GM18519 (cell line): ENCODE measurements around the gene INHBB.

ENCODE experiments used
- ATAC-seq: cut with Tn5 transposase; IDR thresholded peaks from one replicate; pipeline ENCODE4 v1.9.1; 2021; ENCODE audit warnings: mild to moderate bottlenecking, moderate library complexity; ENCODE audit not compliant: unreplicated experiment, low FRiP score

INHBB gene

DNA sequence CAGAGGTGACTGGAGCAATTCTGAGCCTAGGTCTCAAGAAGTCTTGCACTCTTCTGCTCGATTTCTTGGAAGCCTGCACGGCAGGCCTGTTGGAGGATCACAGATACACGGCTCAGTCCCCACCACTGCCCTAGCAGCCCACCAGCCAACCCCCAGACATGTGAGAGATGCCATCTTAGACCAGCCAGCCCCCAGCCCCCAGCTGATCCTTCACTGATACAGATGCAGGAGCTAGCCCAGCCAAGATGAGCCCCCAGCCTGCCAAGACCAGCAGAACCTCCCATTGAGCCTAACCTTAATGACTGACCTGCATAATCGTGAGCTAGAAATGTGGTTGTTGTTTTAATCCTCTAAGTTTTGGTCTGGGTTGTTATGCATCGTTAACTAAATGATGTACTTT, 47.5 kb downstream of the INHBB start:
- ATAC-seq, result no peak

GRCh38 chr2:120394764-120395163, 48.8 kb downstream of the INHBB start:
- ATAC-seq, result no peak

DNA sequence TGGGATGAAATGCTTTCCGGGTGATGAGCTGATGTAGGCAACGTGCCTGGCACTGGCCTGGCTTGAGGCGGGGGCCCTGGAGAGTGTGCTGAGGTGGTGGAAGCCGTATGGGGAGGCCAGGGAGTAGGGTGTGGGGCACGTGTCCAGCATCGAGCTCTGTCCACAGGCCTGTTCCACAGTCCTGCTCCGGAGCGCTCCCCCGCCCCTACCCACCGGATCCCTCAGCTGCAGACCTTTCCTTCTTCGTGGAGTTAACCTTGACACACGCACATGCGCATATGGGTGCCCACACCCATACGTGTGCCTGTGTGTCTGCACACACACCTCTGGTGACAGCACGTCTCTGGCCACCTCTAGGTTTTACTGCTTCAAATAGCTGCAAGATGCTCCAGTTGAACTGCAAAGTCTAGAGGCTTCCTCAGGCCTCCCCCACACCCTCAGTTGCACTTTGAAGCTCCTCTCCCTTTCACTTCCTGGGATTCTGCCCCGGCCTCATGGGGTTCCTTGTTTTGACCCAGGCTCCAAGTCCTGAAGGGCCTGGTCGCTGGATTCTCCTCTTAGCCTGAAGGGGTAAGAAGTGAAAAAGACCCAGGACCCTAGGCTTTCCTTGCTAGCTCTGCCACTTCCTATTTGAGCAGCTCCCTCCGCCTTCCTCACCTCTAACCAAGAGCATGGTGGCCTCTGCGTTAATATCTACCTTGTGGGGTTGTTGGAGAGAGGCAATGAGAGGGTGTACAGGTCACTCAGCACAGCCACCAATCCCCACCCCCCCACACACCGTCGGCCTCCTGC, 49.5 kb downstream of the INHBB start:
- ATAC-seq, result no peak

DNA sequence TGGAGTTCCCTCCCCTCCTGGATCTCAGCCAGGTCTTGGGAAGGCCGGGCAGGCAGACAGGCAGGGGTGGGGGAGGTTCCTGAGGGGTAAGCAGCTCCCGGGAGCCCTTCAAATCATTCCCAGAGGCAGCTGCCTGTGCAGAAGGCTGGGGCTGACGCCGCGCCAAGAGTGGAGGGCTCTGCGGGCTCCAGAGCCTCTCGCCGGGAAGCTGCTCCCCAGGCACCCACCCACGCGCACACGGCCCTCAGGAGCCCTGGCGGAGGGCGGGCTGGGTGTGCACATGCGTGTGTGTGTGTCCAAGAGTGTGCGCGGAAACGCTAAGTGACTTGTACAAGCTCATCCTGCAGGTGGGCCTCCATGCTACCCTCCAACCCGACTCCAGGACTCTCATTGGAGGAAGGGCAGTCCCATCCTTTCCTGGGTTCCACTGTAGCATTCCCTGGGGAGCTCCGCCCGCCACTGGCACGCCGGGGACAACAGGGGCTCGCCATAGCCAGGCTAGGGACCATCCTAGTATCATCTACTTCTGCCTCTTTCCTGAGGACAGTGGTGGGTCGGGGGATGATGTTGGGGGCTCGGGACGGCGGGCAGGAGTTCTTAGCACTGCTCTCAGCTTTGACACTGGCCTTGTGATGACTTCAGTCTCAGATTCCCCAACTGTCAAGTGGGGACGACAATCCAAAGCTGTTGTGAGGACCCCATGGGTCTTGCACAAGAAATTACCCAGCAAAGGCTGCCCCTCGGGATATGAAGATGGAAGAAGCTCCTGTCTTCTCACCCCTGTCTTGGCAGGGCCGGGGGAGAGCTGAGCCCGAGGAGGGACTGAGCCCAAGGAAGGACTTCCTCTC, 50.3 kb downstream of the INHBB start:
- ATAC-seq, result no peak

DNA sequence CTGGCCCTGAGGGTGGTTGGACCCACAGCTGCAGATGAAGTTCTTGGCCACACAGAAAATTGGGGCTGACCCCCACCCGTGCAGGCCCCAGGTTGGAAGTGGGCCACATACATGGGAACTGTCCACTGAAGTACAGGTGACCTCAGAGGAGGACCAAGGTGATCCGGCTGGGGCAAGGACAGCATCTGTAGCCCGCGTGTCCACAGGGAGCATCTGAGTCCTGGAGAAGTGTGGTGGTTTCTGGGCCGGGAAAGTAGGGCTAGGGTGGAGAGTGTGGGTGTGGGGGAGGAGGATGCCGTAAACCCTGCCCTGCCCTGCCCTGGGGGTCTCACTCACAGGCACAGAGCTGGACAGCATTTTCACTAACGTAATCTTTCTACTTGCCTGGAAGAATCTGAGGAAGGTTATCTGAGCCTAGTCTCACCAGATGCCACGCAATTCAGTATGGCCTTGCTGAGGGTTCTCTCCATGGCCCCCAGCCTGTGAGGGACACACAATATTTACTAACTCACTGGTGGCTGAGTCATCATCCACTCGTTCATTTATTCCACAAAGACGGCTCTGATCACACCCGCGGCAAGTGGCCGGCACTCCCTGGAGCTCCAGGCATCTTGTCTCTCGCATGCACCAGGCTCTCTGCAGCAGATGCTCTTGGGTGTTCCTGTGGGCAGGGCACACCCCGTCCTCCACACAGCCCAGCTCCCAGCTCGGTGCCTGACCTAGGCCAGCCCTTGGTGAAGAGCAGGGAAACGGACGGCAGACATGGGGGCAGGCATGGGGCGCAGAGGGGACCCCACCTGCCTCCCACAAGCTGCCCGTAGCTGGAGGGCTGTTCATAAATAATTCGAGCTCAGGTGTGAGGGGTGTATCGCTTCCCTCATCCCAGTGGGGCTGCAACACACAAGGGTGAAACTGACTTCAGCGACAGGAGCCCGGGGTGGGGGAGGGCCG, 51.2 kb downstream of the INHBB start:
- ATAC-seq, result no peak

DNA sequence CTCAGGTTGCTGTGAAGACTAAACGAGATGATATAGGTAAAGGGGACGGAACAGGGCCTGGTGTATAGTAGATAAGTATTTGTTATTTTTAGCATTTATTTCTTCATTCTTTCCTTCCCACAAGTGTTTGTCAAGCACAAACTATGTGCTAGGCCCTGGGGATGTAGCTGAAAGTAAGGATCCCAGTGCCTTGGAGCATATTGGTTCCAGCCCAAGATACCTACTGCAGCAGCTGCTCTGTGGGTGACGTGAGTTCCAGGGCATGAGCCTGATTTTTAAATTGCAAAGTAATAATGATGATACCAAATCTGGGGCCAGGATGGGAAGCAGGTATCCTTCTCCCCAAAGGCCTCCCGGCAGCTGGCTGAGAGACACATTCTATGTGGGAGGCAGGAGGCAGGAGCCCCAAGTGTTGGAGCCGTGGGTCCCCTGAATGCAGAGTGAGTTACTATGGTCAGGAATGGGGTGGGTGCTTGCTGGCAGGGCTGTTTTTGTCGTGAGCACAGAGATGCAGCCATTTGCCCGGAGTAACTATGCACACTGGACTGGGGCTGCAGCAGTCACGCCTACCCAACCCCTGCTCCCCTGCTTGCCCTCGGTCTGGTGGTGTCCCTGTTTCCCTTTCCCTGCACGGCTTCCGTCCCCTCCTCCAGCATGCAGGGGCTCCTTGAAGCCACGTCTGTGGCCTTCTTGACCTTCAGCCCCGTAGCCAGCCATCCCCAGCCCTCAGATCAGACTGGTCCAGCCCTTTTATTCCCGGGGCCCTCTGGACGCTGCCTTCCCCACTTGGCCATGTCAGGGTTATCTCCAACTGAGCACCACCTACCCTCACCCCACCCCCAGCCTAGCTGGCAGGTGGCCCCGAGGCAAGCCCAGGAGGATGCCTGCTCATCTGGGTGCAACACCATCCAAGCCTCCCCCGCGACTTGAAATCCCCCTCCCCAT, 52.4 kb downstream of the INHBB start:
- ATAC-seq, result no peak

- no peak for ATAC-seq
These were observed 53.3 kb downstream of the INHBB start for GRCh38 chr2:120398996-120399888.

- no peak for ATAC-seq
These were observed 53.9 kb downstream of the INHBB start for GRCh38 chr2:120399889-120400240.

DNA sequence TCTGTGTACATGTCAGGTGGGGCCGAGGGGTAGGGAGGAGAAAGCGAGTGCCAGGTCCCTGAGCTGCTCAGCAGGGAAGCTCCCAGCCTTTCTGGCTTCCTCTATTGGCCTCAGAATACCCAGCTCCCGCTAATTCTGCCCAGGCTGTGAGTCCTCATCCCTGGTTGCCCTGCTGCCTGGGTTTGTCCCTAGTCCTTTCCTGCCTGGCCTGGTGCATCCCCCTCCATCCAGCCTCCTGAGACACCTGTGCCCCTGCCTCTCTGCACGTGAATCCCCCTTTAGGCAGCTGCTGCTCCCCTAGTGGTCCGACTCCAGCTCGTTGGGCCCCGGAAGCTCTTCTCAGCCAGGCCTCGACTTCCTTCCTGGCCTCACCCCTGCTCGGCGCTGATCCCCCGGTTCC, 54.6 kb downstream of the INHBB start:
- ATAC-seq, result no peak
